Skeletal muscle cell (primary cell): ENCODE measurements around the gene ZNF718.
"Not testable (repeated sequence)": the region's sequence is repeated elsewhere in the genome, so short reads cannot be mapped to it uniquely, and the experiment has no call there.

Source experiments
- DNase-seq: peaks from one replicate; pipeline ENCODE4 v3.0.0-alpha.2; 2010; ENCODE audit warnings: low read depth
- H3K4me3 ChIP-seq: 2 replicates; pipeline ENCODE4 v1.5.1; 2011; ENCODE audit warnings: low read depth, mild to moderate bottlenecking, control low read depth, low read length, moderate library complexity

The ZNF718 gene

DNA sequence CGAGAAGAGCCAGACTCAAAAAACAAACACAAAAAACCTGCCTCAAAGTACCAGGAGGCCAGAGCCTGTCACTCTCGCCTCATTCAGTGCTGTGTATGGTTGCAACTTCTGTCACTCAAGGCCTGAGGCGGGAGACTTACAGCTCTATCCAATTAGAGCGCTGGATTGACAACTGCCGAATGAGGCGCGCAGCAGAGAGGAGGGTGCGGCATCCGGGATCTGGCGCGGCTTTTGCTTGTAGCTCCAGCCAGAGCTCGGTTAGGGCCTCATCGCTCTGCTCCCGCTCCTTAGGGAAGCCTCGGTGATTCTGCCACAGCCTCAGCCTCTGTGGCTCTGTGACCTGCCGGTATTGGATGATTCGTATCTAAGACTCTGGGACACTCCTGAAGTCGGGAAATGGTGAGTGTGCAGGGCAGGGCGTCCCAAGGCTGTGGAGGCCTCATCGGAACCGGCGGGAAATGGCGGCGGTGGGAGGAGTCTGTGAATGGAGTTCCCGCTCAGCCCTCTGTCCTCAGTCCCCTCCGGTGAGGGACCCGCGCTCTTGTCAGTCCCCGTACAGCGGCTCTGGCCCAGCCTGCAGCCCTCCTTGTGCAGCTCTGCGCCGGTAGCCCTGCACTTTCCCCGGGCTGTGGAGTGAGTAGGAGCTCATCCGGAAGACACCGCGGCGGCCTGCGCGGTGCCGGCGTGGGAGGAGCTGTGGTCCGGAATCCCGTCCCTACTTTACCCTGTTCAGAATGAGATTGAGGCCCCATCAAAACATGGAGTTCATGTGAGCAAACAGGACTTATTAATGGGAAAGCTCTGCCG is at the start of gene ZNF718:
Gene ZNF718 (plus strand): TSS at position 227 of the 807 bp plus-strand sequence. CDS start 170 bp downstream, at position 397.
- peak; percentile 87 for DNase-seq
- peak within 1 kb of the TSS; percentile 77 for H3K4me3 ChIP-seq

DNA sequence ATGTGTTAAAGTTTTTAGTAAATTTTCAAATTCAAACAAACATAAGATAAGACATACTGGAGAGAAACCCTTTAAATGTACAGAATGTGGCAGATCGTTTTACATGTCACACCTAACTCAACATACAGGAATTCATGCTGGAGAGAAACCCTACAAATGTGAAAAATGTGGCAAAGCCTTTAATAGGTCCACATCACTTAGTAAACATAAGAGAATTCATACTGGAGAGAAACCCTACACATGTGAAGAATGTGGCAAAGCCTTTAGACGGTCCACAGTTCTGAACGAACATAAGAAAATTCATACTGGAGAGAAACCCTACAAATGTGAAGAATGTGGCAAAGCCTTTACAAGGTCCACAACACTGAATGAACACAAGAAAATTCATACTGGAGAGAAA is 38.4 kb upstream of the ZNF718 start:
- DNase-seq: no peak
- no peak overlapping the region for H3K4me3 ChIP-seq

GRCh38 chr4:86559-87324 is 37.6 kb upstream of the ZNF718 start:
- DNase-seq, H3K4me3 ChIP-seq: not testable (repeated sequence)

- H3K4me3 ChIP-seq: no peak overlapping the region
- no peak for DNase-seq
Observed at GRCh38 chr4:98386-98785, 25.9 kb upstream of the ZNF718 start.

- no peak overlapping the region for H3K4me3 ChIP-seq
- no peak for DNase-seq
Observed at GRCh38 chr4:99863-100262, 24.4 kb upstream of the ZNF718 start.

DNA sequence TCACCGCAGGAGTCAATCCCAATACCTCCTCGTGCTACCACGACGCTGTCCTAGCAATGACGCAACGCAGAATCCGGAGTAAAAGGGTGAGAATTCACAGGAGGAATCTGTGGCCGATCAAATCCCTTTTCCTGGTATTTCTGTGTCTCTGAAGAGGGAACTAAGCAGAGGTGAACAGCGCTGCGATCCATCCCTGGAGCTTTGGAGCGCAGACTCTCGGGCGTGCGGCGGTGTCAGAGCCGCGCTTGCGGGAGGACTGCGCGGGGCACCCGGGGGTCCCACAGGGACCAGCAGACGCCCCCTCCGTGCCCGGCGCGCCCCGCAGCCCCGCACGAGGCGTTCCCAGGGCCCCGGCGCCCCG is 17.2 kb upstream of the ZNF718 start:
- no peak for DNase-seq
- no peak overlapping the region for H3K4me3 ChIP-seq

DNA sequence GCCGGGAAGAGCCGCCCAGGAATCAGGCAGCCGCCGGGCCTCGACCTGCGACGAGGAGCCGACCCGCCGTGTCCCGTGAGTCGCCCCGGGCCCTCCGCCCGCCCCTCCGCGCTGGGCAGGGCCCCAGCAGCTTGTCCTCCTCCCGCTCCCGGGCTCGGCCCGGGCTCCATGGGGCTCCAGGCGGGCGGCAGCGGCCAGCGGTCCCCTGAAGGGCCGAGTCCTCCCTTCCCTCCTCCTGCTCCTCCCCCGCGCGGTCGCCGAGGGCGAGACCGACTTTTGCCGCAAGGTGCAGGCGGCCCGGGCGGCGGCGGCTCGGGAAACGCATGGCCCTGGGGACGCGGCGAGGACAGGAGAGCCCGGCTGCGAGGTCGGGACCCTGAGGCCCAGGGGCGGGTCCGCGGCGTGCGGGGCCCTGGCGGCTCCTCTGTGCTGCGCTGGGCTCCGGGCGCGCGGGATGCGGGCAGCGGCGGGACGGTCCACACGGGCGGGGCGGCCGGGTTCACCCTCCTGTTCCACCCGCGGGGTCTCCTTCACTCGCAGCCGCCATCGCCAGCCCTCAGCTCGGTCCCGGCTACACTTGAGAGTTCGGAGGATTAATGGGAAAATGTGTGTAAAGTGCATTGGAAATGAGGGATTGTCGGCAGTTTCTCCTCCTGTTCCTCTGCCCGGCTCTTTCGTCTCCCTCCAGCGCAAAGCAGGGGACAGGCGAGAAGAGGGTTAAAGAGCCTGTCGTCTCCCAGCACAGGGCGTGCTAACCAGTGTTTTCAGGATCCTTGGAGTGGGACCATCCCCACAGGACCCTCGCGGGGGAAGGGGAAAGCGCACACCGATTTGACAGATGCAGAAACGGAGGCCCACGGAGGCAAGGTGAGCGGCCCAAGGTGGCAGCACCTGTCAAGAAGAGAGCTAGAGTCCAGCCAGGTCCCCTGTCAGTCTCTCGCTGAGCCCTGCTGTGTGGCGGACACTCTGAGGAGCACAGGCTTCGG is 16.6 kb upstream of the ZNF718 start:
- no peak for DNase-seq
- no peak overlapping the region for H3K4me3 ChIP-seq

GRCh38 chr4:112771-113170 is 11.5 kb upstream of the ZNF718 start:
- H3K4me3 ChIP-seq: no peak overlapping the region
- DNase-seq: no peak

DNA sequence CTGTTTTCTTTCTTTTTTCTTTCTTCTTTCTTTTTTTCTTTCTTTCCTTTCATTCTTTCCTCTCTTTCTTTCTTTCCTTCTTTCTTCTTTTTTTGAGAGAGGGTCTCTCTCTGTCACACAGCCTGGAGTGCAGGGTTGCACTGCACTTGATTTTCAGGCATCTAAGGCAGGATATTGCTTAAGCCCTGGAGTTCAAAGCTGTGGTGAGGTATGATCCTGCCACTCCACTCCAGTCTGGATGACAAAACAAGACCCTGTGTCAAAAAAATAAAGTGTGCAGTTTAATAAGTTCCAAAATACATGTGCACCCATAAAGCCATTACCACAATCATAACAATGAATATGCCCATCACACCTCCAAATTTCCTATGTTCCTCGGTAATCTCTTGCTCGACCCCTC is 10.6 kb upstream of the ZNF718 start:
- no peak overlapping the region for H3K4me3 ChIP-seq
- DNase-seq: no peak

GRCh38 chr4:114149-114548 is 10.2 kb upstream of the ZNF718 start:
- no peak overlapping the region for H3K4me3 ChIP-seq
- DNase-seq: no peak

GRCh38 chr4:116499-116898 is 7.8 kb upstream of the ZNF718 start:
- H3K4me3 ChIP-seq: no peak overlapping the region
- no peak for DNase-seq

DNA sequence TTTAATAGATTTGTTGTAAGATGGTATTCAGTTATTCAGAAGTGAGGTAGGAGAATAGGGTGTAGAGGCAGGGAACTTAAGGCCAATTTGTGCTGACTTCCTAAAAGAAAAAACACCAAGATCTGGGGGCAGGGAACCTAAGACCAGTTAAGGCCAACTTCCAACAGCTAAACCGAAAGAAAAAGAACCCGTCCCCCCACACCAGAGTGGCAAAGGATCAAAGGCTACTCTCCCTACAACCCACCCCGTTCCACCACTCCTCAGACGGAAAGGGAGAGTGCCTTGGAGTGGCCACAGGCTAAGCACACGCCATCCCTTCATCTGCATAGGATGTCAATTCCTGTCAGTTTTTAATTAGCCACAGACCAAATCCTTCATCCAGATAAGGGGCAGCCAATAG is 3.7 kb upstream of the ZNF718 start:
- DNase-seq: no peak
- no peak overlapping the region for H3K4me3 ChIP-seq

DNA sequence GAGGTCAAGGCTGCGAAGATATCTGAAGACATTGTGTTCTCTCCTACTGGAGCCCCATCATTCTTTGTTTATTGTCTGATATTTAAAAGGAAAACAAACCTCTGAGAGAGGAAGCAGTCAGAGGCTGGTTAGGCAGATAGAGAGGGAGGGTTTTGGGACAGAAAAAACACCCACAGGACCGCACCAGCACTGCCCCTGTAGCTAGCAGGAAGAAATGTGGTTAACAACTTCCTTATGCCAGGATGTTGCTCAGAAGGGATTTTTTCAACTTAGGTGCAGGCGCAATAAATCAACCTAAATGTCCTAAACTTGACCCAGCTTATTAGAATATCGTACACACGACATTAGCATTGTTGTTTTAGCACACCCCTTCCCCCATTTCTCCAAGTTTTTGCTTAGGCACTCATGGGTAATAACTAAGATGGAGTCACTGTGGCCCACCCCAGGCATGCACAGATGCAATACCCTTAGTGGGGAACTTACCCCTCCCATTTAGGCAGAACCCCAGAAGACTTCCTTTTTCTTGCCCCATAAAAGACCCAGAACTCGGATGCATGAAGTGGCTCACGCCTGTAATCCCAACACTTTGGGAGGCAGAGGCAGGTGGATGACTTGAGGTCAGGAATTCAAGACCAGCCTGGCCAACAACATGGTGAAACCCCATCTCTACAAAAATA is 2.8 kb upstream of the ZNF718 start:
- no peak for DNase-seq
- no peak overlapping the region for H3K4me3 ChIP-seq

GRCh38 chr4:123922-124274 is 403 bp upstream of the ZNF718 start:
- peak overlapping the region; percentile 77 for H3K4me3 ChIP-seq
- not testable (repeated sequence) for DNase-seq

DNA sequence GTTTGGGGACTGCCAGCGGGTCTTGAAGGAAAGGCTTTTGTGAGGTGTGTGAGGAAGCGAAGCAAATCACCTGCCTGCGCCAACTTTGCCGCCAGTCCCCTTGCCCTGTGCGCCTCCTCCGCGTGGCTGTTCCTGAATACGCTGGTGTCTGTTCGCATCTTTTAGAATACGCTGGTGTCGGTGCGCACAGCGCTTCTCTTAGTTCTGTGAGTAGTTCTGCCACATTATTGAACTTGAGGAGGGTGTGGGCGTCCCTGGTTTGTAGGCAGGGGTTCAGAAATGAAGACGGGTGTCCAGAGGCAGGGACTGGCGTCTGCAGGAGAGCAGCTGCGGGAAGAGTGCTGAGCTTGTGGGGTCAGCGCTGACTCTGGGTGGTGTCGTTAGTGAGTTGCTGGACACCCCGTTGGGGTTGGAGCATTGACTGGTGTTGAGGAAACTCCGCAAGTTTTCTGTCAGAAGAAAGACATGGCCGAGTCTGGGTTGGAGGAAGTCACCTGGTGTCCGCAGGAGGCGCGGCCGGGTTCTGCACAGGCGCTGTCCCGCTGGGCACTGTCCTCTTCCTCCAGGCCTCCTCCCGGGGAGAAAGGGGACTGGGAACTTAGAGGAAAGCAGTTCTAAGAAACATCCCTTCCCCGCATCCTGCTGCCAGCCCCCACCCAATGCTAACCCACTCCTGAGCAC is 930 bp downstream of the ZNF718 start:
- H3K4me3 ChIP-seq: peak overlapping the region; percentile 77
- no peak for DNase-seq

- H3K4me3 ChIP-seq: peak overlapping the region; percentile 77
- DNase-seq: no peak
Observed at GRCh38 chr4:125833-126232, 1.5 kb downstream of the ZNF718 start.

- H3K4me3 ChIP-seq: no peak overlapping the region
- DNase-seq: no peak
Observed at GRCh38 chr4:132483-132882, 8.2 kb downstream of the ZNF718 start.

GRCh38 chr4:138935-139334 is 14.6 kb downstream of the ZNF718 start:
- DNase-seq: no peak
- H3K4me3 ChIP-seq: no peak overlapping the region

DNA sequence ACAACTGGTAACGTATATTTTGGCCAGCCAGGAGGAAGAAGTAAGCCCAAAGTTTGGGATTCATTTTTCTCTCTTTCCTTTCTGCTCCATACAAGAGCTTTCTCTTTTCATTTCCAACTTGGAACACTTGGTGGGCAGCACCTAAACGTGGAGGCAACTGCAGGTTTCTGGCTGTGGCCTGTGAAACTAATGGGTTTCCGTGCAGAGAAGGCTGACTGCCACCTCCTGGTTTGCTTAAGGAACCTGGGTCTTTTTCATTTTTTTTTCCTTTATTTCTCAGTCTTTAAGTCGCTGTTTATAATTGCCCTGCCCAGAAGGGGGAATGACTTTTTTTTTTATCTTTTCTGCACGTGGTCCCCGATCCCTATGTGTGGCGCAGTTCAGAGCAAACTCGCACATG is 15.4 kb downstream of the ZNF718 start:
- H3K4me3 ChIP-seq: no peak overlapping the region
- no peak for DNase-seq
